Measurements from ENCODE around the gene ADIPOR2. TPM values are rescaled to one million over a fixed set of nuclear protein-coding genes. Genes with fewer than 3 reads are reported as not detected.

ADIPOR2 gene
- total RNA-seq, 2 experiments from 2014 or later = 63.5 to 83.3 TPM

GRCh38 chr12:1836854-1837421 lies 146.1 kb downstream of the ADIPOR2 start:
- Mint-ChIP-seq H3K27me3 (peaks cover 10% of the 10 kb centered on the region), H3K4me1 (no peaks in the 10 kb centered on the region), H3K27ac (no peak overlapping the region), H3K36me3 (no peaks in the 10 kb centered on the region), H3K9me3 (ENCODE audit: low read depth) (no peaks in the 10 kb centered on the region), H3K4me3 (no peak overlapping the region)
- DNase-seq = no peak
- no peak for ATAC-seq
- CTCF ChIA-PET = interaction anchor here (1.3 kb wide), 1 partner anchor 103 kb away, joined by 5 read pairs; no protein-coding TSS in a partner anchor

DNA sequence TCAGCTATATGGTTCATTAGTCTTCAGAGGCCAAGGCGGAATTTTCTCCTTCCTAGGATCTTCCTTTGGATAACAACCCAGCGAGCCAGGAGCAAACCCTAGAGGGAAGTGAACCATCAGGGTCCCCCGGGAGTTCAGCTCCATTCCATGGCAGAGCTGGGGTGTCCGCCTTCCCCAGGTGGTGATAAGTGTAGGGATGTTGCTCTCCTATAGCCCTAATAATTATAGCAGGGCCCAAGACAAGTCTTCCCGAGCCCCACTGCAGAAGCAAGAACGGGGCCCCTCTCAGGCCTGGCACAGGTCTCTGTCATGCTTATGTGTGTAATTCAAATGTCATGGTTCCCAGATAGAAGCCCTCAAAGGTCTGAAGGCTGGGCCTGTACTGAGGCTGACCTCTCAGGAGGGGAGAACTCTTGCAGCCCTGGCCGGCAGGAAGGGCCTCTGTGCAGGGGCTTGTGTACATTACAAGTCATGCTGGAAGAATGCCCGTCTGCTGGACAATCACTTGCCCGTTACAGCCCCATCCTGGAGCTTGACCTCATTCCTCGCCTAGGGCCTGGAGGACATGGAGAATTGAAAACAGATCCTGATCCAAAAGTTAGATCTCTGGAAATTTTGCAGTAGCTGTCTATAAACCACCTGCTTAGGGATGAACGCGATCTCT lies 146.8 kb downstream of the ADIPOR2 start:
- no peaks in the 10 kb centered on the region for H3K9me3 Mint-ChIP-seq (ENCODE audit: low read depth)
- peaks cover 4% of the 10 kb centered on the region for H3K27me3 Mint-ChIP-seq
- H3K36me3 Mint-ChIP-seq = no peaks in the 10 kb centered on the region
- DNase-seq = no peak
- H3K4me1 Mint-ChIP-seq = no peaks in the 10 kb centered on the region
- no peak for ATAC-seq
- H3K4me3 Mint-ChIP-seq = no peak overlapping the region
- H3K27ac Mint-ChIP-seq = no peak overlapping the region
- CTCF ChIA-PET = interaction anchor here (1.3 kb wide), 1 partner anchor 102 kb away, joined by 5 read pairs; no protein-coding TSS in a partner anchor

Small RNA genes lying within 50 kb of the gene (microRNA-seq; reads per million reads assigned to microRNA genes)
- not detected for gene MIR3649

Other genes with a start within 250 kb of the ADIPOR2 start
- gene FBXL14, start 96.5 kb upstream of the ADIPOR2 start, total RNA-seq = 10 to 100 TPM; 28.2 to 33.4 TPM
- 1 to 10 TPM in 1 of 2 experiments, under 1 TPM in 1; 0.70 to 5.8 TPM for gene WNT5B, start 61.8 kb upstream of the ADIPOR2 start, total RNA-seq
- gene LRTM2, start 129.5 kb downstream of the ADIPOR2 start, total RNA-seq = not detected
- 1 to 10 TPM; 5.9 to 8.2 TPM for gene CACNA2D4, start 227.6 kb downstream of the ADIPOR2 start, total RNA-seq